ENCODE results near the gene ACSS2.
"Not testable (repeated sequence)": the region's sequence is repeated elsewhere in the genome, so short reads cannot be mapped to it uniquely, and the experiment has no call there.

DNA sequence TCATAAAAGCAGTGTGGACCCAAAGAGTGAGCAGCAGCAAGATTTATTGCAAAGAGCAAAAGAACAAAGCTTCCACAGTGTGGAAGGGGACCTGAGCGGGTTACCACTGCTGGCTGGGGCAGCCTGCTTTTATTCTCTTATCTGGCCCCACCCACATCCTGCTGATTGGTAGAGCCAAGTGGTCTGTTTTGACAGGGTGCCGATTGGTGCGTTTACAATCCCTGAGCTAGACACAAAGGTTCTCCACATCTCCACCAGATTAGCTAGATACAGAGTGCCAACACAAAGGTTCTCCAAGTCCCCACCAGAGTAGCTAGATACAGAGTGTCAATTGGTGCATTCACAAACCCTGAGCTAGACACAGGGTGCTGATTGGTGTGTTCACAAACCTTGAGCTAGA lies 21.7 kb downstream of the ACSS2 start:
- not testable (repeated sequence) for TF ChIP-seq EZH2 (IDR thresholded peaks at IDR 0.05; ENCODE audit: borderline replicate concordance, insufficient read depth, low read depth, low read length, poor library complexity, severe bottlenecking); CTCF (IDR thresholded peaks at IDR 0.05)

Data from B cell (primary cell).